M059J (cell line): Measurements from ENCODE around the gene OSBPL1A. TPM values are rescaled to one million over a fixed set of nuclear protein-coding genes. Genes with fewer than 3 reads are reported as not detected.
"Not testable (repeated sequence)": the region's sequence is repeated elsewhere in the genome, so short reads cannot be mapped to it uniquely, and the experiment has no call there.

Experiments
- DNase-seq: peaks from one replicate; pipeline ENCODE4 v3.0.0-alpha.2; 2012; ENCODE audit warnings: low read depth
- total RNA-seq: library from RNA; depleted of rRNA; stranded (reverse); fragments of >200 nt; shearing (Covaris generic); gene quantifications from 2 replicates; pipeline ENCODE4 v1.2.3, GENCODE V29; 2014

OSBPL1A gene
- total RNA-seq, 1 experiment from 2014 or later = 26.4 TPM

GRCh38 chr18:24187049-24187448 is 210.6 kb downstream of the OSBPL1A start:
- no peak for DNase-seq

DNA sequence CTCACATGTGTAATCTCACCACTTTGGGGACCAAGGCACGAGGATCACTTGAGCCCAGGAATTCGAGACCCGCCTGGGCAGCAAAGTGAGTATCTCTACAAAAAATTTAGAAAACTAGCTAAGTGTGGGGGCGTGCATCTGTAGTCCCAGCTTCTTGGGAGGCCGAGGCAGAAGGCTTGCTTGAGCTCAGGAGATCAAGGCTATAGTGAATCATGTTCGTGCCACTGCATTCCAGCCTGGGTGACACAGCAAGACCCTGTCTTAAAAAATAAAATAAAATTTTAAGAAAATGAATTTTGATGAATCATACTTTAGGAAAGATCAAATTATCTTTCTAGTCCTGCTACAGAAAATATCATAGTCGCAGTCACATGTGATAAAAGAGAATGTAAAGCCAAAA is 211.8 kb downstream of the OSBPL1A start:
- no peak for DNase-seq

DNA sequence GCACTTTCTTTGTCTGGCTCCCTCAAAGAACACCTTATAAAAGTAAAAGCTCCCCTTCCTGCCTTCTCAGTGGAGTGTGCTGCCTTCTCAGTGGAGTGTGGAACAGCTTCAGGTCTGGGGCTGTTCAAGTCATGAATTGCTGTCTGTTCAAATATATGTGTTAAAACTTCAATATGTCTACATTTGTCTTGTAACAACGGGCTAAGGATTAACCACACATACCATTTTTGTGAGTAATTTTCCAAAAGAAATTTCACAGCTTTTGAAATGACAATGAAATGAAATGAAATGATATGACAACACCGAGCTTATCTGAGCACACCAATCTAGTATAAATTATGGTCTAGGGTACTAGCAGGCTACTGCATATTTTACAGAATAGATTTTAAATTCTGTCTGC is 215.8 kb downstream of the OSBPL1A start:
- peak; percentile 35 for DNase-seq

DNA sequence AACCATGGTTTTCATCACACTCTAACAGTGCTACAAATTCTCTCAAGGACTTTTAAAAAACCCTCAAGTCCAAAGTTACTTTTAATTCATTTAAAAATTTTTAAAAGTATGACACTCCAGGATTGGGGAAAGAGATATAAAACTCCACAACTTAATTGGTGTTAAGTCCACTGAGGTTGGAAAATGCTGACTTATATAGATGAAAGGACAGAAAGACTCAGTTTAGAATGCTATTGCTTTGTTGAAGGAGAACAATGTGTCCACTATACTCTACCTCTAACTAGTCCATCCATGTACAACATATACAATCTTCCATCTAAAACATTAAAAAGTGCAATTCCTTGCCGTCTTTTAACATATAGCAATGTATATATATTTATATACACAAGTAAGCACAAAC is 217.6 kb downstream of the OSBPL1A start:
- DNase-seq = no peak

DNA sequence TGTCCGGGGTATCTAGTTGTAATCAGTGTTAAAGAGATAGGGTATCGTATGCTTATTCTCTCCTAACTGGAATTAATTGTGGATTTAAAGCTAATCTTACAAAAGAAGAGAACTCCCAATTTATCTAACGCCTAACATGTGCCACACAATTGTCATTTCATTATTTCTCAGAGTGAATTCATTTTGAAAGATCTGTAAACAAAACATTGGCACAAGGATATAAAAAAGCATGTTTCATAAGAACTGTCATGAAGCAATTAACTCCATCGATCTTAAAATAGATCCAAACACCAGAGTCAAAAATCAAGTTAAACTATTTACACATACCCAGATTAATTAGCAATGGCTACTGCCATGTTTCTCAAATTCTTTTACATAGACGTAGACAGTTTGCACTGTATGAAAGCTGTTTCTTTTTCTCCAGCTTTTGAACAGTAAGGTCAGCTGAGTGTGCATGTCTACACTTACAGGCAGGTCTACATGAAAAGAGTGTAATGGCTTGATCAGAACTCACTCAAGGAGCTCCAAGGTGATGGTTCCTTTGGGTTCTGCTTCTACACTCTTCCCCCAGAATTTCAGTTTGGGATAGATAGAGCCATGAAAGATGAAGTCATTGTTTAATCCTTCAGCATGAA is 220.0 kb downstream of the OSBPL1A start:
- DNase-seq = no peak

DNA sequence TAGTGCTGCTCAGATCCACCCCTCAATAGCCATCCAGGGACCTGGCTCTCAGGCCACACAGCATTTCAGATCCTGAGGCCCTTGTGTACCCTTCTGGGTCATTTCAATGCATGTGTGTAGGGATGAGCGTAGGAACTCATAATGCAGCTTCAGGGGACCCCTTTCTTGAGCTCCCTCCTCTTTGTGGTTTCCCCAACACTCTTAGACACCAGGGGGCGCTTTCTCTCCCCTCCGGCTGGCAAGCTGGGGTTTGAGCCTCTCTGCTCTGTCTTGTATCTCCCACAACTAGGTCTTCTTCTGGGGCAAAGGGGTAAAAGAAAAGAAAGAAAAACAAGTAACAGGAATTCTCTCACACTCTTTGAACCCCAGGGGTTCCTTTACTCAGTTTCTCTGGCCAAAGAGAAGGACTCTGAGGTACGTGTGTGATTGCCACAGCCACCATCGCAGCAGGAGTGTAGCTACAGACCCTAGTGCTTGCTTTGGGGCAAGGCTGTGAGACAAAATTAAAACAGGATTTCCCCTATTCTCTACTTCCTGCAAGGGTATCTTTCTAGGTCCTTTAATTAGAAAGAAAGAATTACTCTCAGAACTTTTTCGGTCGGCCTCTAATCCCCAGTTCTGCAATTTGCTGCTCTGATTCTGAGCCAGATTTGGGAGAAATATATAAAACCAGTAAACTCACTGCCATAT is 220.8 kb downstream of the OSBPL1A start:
- DNase-seq = peak; percentile 46

DNA sequence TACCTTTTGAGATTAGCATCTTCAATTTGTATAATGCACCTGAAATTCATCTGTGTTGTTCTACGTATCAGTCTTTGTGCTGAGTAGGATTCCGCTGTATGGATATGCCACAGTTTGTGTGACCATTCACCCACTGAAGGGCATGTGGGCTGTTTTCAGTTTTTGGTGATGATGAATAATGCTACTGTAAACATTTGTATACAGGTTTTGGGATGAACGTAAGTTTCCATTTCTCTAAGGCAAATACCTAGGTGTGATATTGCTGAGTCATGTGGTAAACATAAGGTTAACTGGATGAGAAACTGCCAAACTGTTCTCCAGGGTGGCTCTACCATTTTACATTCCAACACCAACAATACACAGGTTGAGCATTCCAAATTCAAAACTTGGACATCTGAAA is 223.6 kb downstream of the OSBPL1A start:
- peak; percentile 45 for DNase-seq

DNA sequence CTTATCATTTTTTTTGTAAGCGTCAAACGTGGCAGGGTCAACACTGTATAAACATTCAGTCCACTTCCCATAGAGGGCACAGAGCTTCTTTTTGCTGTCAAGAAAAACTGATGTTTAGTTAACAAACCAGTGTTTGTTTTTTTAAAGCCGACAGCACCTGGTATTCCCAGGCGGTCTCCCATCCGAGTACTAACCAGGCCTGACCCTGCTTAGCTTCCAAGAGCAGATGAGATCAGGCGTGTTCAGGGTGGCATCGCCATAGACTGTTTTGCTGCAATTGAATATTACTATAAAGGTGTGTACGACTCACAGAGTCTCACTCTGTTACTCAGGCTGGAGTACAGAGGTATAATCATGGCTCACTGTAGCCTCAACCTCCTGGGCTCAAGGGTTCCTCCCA is 227.3 kb downstream of the OSBPL1A start:
- no peak for DNase-seq

DNA sequence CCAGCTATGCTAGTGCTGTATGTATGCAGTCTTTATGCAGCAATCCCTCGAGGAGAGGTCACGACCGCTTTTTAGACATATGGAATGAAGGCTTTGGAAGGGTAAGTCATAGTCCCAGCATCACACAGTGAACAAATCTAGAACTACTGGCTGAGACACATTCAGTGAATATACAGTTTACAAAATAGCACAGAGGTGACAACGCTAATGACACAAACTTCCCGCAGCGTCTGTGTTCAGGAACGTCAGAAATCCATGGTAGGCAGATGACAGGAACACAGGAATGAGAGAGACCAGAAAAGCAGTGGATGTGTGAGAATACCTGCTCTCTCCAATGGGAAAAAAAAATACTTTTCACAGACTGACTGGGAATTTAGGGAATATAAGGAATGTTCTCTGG is 229.1 kb downstream of the OSBPL1A start:
- DNase-seq = no peak

DNA sequence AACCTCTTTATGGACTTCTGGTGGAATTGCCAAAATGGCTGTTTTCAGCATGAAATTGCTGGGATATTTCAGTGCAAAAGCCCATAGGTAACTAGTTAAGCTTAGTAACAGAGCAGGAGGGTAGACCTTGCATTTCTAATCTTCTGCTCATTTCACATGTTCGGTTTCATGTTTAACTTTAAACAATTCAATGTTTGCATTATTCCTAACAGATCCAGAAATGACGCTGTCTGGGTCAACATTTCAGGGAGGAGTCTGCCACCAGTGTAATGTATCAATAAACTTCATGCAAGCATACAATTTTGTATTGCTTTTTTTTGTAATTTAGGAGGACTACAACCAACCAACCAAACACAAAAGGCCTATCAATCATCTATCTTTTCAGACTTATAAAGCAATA is 236.3 kb downstream of the OSBPL1A start:
- no peak for DNase-seq

DNA sequence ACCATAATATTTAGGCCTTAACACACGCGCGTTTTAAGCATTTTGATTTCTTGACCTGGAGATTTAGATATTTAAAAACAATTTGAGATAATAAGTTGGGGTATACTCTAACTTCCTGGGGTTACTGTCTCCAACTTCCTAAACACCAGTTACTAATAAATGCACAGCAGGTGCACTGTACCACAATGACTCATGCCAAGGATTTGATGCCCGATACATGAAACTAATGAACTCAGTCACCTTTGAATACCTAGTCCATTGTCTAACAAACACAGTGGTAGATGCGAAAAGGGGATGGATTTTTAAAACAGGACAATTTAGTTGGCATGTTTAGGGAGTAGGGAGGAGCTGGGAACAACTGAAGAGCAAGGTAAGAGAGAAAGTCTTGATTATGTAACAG is 237.5 kb downstream of the OSBPL1A start:
- DNase-seq = no peak

GRCh38 chr18:24157855-24158254 is 239.8 kb downstream of the OSBPL1A start:
- no peak for DNase-seq

DNA sequence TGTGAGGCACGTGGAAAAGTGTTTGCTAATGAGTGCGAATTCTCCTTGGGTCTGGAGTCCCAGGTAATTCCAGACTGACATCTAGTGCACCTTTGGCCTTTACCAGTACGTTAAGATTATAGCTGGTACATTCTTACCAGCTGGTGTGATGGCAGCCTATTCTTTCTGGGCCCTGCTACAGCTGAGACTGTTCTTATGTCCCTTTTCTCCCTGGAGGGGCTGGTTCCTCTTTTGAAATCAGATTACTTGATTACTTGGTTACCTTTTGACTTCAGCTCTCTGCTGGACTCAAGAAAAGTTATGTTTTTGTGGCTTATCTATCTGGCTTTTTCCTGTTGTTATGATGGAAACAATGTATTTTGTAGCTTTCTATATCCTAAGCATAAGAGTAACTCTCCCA is 244.2 kb downstream of the OSBPL1A start:
- no peak for DNase-seq

DNA sequence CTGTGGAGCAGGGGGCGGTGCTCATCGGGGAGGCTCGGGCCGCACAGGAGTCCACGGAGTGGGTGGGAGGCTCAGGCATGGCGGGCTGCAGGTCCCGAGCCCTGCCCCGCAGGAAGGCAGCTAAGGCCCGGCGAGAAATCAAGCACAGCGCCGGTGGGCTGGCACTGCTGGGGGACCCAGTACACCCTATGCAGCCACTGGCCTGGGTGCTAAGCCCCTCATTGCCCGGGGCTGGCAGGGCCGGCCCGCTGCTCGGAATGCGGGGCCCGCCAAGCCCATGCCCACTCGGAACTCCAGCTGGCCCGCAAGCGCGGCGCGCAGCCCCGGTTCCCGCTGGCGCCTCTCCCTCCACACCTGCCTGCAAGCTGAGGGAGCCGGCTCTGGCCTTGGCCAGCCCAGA is 248.0 kb downstream of the OSBPL1A start:
- not testable (repeated sequence) for DNase-seq

DNA sequence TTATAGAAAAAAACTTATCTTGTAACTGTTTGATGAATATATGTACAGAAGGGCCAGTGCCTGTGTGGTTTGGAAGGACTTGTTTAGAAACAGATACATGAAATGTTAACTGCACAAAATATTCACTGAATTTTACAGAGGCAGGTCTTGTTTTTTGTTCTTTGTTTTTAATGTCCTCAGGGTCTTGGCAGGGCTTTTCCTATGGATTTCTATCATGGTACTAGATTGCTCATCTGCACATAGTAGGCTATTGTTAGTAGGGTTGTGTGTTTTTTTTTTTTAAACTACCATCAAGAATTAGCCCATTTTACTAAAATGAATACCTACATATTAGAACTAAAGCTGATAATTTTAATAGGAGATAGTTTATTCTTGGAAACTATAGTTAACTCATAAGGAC is 255.2 kb downstream of the OSBPL1A start:
- DNase-seq = no peak

- no peak for DNase-seq
Measured at GRCh38 chr18:24140697-24141096, 256.9 kb downstream of the OSBPL1A start.

GRCh38 chr18:24138789-24139616 is 258.6 kb downstream of the OSBPL1A start, which contains the start of gene CABYR:
Gene CABYR, plus strand, starts transcription at chr18:24139062. Its CDS starts 4,053 bp downstream, at chr18:24143115.
- peak; percentile 90 for DNase-seq

GRCh38 chr18:24138409-24138788 is 259.2 kb downstream of the OSBPL1A start:
- DNase-seq = no peak

GRCh38 chr18:24136967-24137373 is 260.7 kb downstream of the OSBPL1A start:
- DNase-seq = peak; percentile 73

GRCh38 chr18:24130494-24130893 is 267.1 kb downstream of the OSBPL1A start:
- DNase-seq = no peak

GRCh38 chr18:24128700-24129099 is 268.9 kb downstream of the OSBPL1A start:
- DNase-seq = peak; percentile 8

DNA sequence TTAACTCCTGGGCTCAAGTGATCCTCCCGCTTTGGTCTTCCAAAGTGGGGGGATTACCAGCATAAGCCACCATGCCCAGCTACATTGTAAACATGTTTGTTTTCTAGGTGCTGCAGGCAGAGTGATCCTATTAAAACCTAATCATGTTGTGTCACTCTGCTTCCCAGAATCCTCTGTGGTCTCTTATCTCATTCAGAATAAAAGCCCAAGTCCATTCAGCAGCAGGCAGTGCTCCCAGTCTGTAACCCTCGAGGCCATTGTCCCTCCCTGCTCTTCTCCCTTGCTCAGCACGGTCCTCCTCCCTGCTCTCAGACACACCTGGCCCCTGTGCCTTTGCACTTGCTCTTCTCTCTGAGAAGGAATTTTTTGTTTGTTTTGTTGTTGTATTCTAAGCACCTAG is 269.9 kb downstream of the OSBPL1A start:
- no peak for DNase-seq
